C4-2B (cell line): ENCODE data around the gene ZNRF3.

Experiments
- CTCF ChIP-seq: fragments of 450-650 bp; conservative IDR thresholded peaks from 2 replicates; pipeline ENCODE4 v1.5.1; 2017; ENCODE audit warnings: mild to moderate bottlenecking
- ZFX ChIP-seq: fragments of 450-650 bp; IDR thresholded peaks from 2 replicates; pipeline ENCODE4 v1.6.1; 2017

GRCh38 chr22:28900379-28900925, 17.1 kb downstream of the ZNRF3 start:
- TF ChIP-seq CTCF (no peak), ZFX (no peak)
